Measurements from ENCODE around the gene TOR3A.

Gene TOR3A

GRCh38 chr1:179145521-179145920 lies 63.7 kb downstream of the TOR3A start:
- FAIRE-seq (no peak), DNase-seq (ENCODE audit: low spot score) (no peak)

Data from urothelium cell line (cell line).